Naive thymus-derived CD4-positive, alpha-beta T cell (primary cell): ENCODE data around the gene SCAMP2. TPM values are rescaled to one million over a fixed set of nuclear protein-coding genes. Genes with fewer than 3 reads are reported as not detected.
"Not testable (repeated sequence)": the region's sequence is repeated elsewhere in the genome, so short reads cannot be mapped to it uniquely, and the experiment has no call there.

ENCODE experiments used
- ATAC-seq: fragments of 150-1000 bp; cut with Tn5 transposase; 2 replicates; pipeline ENCODE4 v1.10.0; 2021; ENCODE audit warnings: mild to moderate bottlenecking, moderate library complexity
- CTCF ChIA-PET: fragments of 350-600 bp; sonication (Branson Sonifier 250); formaldehyde crosslinking; loops from one replicate; lab custom pipeline; 2021; ENCODE audit warnings: antibody characterized with exemption; lab: Charles Lee
- POLR2A ChIA-PET: fragments of 350-600 bp; sonication (Branson Sonifier 250); formaldehyde crosslinking; loops from one replicate; lab custom pipeline; 2021; ENCODE audit warnings: antibody characterized with exemption, inconsistent platforms; lab: Charles Lee
- DNase-seq, 9 donors: peaks; one replicate each; pipeline versions ENCODE4 v3.0.0 to v3.0.0-alpha.2; 2020 to 2022; ENCODE audit warnings: mixed read lengths in 1 of 9
- H3K27ac ChIP-seq: one replicate; pipeline ENCODE4 v1.7.0; 2013; ENCODE audit warnings: mild to moderate bottlenecking, low read depth, low read length, moderate library complexity
- H3K27me3 ChIP-seq, 2 donors: one replicate each; pipeline ENCODE4 v1.7.0; 2013; ENCODE audit warnings: low read length in 2 of 2, mild to moderate bottlenecking in 2 of 2, moderate library complexity in 2 of 2; ENCODE audit not compliant: control insufficient read depth in 2 of 2, insufficient read depth in 2 of 2
- H3K36me3 ChIP-seq, 3 experiments: 1 replicate in 2 of 3; 2 replicates in 1 of 3; pipeline ENCODE4 v1.7.0; 2013; ENCODE audit warnings: low read length in 3 of 3, mild to moderate bottlenecking in 3 of 3, moderate library complexity in 1 of 3; ENCODE audit not compliant: insufficient read depth in 3 of 3, control insufficient read depth in 2 of 3
- H3K4me1 ChIP-seq, 2 donors: one replicate each; pipeline ENCODE4 v1.7.0; 2013; ENCODE audit warnings: low read length in 2 of 2, mild to moderate bottlenecking in 2 of 2, moderate library complexity in 1 of 2; ENCODE audit not compliant: control insufficient read depth in 2 of 2, insufficient read depth in 2 of 2
- H3K4me3 ChIP-seq: 2 replicates; pipeline ENCODE4 v1.7.0; 2013; ENCODE audit warnings: mild to moderate bottlenecking, low read length
- H3K9me3 ChIP-seq, 3 experiments: 1 replicate in 2 of 3; 2 replicates in 1 of 3; pipeline ENCODE4 v1.7.0; 2013; ENCODE audit warnings: low read length in 3 of 3; ENCODE audit not compliant: control insufficient read depth in 2 of 3
- H3K27ac Mint-ChIP-seq, 9 donors: one replicate each; pipeline ENCODE4 v1.8.0; 2020 to 2022; ENCODE audit warnings: mixed read lengths in 9 of 9, mild to moderate bottlenecking in 8 of 9, moderate library complexity in 5 of 9, inconsistent platforms in 2 of 9
- H3K27me3 Mint-ChIP-seq, 5 donors: one replicate each; pipeline ENCODE4 v1.8.0; 2021 to 2022; ENCODE audit warnings: mixed read lengths in 5 of 5, mild to moderate bottlenecking in 1 of 5
- H3K36me3 Mint-ChIP-seq, 5 donors: one replicate each; pipeline ENCODE4 v1.8.0; 2020 to 2022; ENCODE audit warnings: mixed read lengths in 5 of 5, mild to moderate bottlenecking in 3 of 5, inconsistent platforms in 1 of 5
- H3K4me1 Mint-ChIP-seq, 7 donors: one replicate each; pipeline ENCODE4 v1.8.0; 2020 to 2022; ENCODE audit warnings: mixed read lengths in 7 of 7, mild to moderate bottlenecking in 3 of 7, inconsistent platforms in 1 of 7
- H3K4me3 Mint-ChIP-seq, 10 donors: one replicate each; pipeline ENCODE4 v1.8.0; 2020 to 2022; ENCODE audit warnings: mild to moderate bottlenecking in 10 of 10, mixed read lengths in 10 of 10, moderate library complexity in 6 of 10, inconsistent platforms in 2 of 10
- H3K9me3 Mint-ChIP-seq, 11 donors: one replicate each; pipeline ENCODE4 v1.8.0; 2020 to 2022; ENCODE audit warnings: mixed read lengths in 11 of 11, mild to moderate bottlenecking in 4 of 11, inconsistent platforms in 1 of 11, moderate library complexity in 1 of 11
- intact Hi-C, 2 donors: fragments of 100-400 bp; cut with micrococcal nuclease; formaldehyde crosslinking; loops; one replicate each; pipeline ENCODE4 v1.15.1; 2023
- polyA plus RNA-seq, 2 donors: library from polyadenylated mRNA; unstranded; fragments of 300-500 nt; fragmentation: Illumina TruSeq; gene quantifications; one replicate each; pipeline ENCODE4 v1.2.3, GENCODE V29; 2021
- total RNA-seq, 6 experiments: library from RNA in 5 of 6; stranded (reverse) in 5 of 6; gene quantifications; 1 replicate in 5 of 6; 2 replicates in 1 of 6; pipeline ENCODE4 v1.2.3 and lab custom pipeline; 2021 to 2026

Gene SCAMP2, protein sequence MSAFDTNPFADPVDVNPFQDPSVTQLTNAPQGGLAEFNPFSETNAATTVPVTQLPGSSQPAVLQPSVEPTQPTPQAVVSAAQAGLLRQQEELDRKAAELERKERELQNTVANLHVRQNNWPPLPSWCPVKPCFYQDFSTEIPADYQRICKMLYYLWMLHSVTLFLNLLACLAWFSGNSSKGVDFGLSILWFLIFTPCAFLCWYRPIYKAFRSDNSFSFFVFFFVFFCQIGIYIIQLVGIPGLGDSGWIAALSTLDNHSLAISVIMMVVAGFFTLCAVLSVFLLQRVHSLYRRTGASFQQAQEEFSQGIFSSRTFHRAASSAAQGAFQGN
- total RNA-seq, result 100 to 1,000 TPM in 3 of 5 experiments, 10 to 100 TPM in 2; 78.9 to 130 (median 116) TPM
- 100 to 1,000 TPM; 131 to 141 TPM for polyA plus RNA-seq
- 54.0 reads per million, percentile 73 among the genes with 10 or more reads in this experiment for total RNA-seq (lab: John Stamatoyannopoulos, UW)

DNA sequence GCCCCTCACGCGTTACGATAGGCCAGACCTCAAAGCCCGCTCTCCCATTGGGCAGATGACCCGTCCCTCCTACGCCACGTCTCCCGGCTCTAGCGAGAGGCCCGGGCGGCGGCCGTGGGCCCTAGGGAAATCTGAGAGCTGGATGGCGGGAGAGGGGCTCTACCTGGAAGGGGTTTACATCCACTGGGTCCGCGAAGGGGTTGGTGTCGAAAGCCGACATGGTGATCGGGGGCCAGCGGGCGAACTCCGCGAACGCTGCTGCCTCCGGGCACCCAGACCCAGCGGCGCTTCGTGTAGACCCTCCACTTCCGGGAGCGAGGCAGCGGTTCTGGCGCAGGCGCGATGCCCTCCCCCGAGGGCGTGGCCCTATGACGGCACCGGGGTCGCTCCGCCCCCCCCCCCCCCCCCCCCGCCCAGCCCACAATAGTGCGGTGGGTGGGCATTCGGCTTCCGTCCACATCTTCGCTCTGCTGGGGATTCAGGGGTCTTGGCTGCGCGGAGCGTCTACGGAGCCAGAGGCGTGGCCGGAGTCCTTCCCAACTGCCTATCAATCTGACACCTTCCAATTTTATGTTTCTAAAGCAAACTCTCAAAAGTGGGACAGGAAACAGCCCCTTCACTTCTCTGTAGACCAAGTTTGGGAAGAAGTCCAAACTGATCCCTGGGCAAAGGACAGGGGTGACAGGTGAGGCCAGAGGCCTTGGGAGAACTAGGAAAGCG is at the start of gene SCAMP2:
Gene SCAMP2 (minus strand): TSS at position 330 of the 720 bp plus-strand sequence. CDS start 110 bp downstream, at position 220.
- H3K9me3 ChIP-seq, result no peaks in the 10 kb centered on the region
- peak; percentile 83 to 94 (median 91) for DNase-seq
- peaks cover 38 to 39% of the 10 kb centered on the region in 2 donors for H3K4me1 ChIP-seq
- no peaks in the 10 kb centered on the region for H3K27me3 ChIP-seq
- peaks cover 0 to 7% (median 0%) of the 10 kb centered on the region in 3 experiments for H3K36me3 ChIP-seq
- H3K27ac ChIP-seq, result peak within 1 kb of the TSS; percentile 98
- ATAC-seq, result peak; percentile 95
- intact Hi-C loops, result loop anchor here (1.0 to 10.0 kb wide), 15 partner anchors 16 to 582 kb away; partner anchors contain the start of genes CLK3 (in 2 of the 2), COX5A (in 2 of the 2), FAM219B (in 2 of the 2) and SIN3A (in 2 of the 2)
- CTCF ChIA-PET, result interaction anchor here (0.7 to 1.3 kb wide), 3 partner anchors 16 to 28 kb away, joined by 3 to 7 read pairs (median 4); no protein-coding TSS in a partner anchor
- peaks cover 0 to under 1% (median 0%) of the 10 kb centered on the region in 11 donors for H3K9me3 Mint-ChIP-seq
- H3K27ac Mint-ChIP-seq, result peak within 1 kb of the TSS; percentile 88 to 99 (median 96)
- H3K4me3 ChIP-seq, result peak within 1 kb of the TSS; percentile 86
- POLR2A ChIA-PET, result interaction anchor here (0.6 to 2.9 kb wide), 13 partner anchors 10 to 69 kb away, joined by 3 to 20 read pairs (median 3); partner anchors contain the start of genes MPI and ULK3
- H3K36me3 Mint-ChIP-seq, result peaks cover 4 to 26% (median 7%) of the 10 kb centered on the region in 5 donors
- H3K27me3 Mint-ChIP-seq, result peaks cover 0 to 8% (median 0%) of the 10 kb centered on the region in 5 donors
- H3K4me1 Mint-ChIP-seq, result peaks cover 31 to 54% (median 45%) of the 10 kb centered on the region in 7 donors
- peak within 1 kb of the TSS; percentile 92 to 100 (median 98) for H3K4me3 Mint-ChIP-seq

DNA sequence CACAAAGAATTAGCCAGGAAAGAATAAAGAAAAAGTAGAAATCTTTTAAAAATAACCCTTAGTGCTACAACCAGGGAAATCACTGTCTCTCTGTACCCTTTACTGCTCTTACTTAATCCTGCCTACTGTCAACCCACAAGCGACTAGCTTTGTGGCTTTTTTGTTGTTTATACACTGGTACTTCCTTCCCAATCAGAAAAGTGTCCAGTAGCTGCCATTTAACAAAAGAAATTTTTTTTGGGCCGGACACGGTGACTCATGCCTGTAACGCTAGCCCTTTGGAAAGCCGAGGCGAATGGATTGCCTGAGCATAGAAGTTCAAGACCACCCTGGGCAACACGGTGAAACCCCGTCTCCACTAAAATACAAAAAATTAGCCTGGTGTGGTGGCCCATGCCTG is 47.3 kb upstream of the SCAMP2 start:
- no peak overlapping the region for H3K4me3 Mint-ChIP-seq

DNA sequence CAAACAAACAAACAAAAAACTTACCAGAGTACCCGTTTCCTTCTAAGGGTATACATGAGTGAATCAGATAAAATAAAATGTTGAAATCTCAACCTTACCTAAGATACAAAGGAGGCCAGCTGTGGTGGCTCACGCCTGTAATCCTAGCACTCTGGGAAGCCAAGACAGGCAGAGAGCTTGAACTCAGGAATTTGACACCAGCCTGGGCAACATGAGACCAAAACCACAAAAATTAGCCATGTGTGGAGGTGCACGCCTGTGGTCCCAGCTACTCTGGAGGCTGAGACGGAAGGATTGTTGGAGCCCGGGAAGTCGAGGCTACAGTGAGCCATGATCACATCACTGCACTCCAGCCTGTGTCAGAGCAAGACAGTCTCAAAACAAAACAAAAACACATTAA is 44.5 kb upstream of the SCAMP2 start:
- DNase-seq (no peak), ATAC-seq (no peak)
- no peak overlapping the region for H3K4me3 ChIP-seq
- H3K27ac ChIP-seq, result no peak overlapping the region
- H3K36me3 ChIP-seq, result peaks cover 0 to 64% (median 19%) of the 10 kb centered on the region in 3 experiments
- H3K4me1 ChIP-seq, result no peaks in the 10 kb centered on the region
- POLR2A ChIA-PET, result interaction anchor here (0.9 kb wide), 1 partner anchor 9 kb away, joined by 4 read pairs; no protein-coding TSS in a partner anchor
- Mint-ChIP-seq H3K36me3 (peaks cover 8 to 32% (median 20%) of the 10 kb centered on the region in 5 donors), H3K4me3 (no peak overlapping the region), H3K4me1 (peaks cover 0 to 3% (median 0%) of the 10 kb centered on the region in 7 donors), H3K27ac (no peak overlapping the region), H3K9me3 (no peaks in the 10 kb centered on the region), H3K27me3 (no peaks in the 10 kb centered on the region)
- intact Hi-C loops, result no loop called here
- no peaks in the 10 kb centered on the region for H3K9me3 ChIP-seq
- CTCF ChIA-PET, result interaction anchor here (0.6 to 0.7 kb wide), 2 partner anchors 35 to 133 kb away, joined by 3 to 5 read pairs; no protein-coding TSS in a partner anchor
- no peaks in the 10 kb centered on the region for H3K27me3 ChIP-seq

More for the DNA sequence above, 47.3 kb upstream of the SCAMP2 start:
- H3K36me3 ChIP-seq, result peaks cover 0 to 72% (median 19%) of the 10 kb centered on the region in 3 experiments
- ATAC-seq (no peak), DNase-seq (no peak)
- no peak overlapping the region for H3K27ac ChIP-seq
- H3K27me3 Mint-ChIP-seq, result no peaks in the 10 kb centered on the region
- peaks cover 8 to 35% (median 22%) of the 10 kb centered on the region in 5 donors for H3K36me3 Mint-ChIP-seq
- H3K27ac Mint-ChIP-seq, result no peak overlapping the region
- H3K9me3 Mint-ChIP-seq, result no peaks in the 10 kb centered on the region
- no peaks in the 10 kb centered on the region for H3K9me3 ChIP-seq
- H3K27me3 ChIP-seq, result no peaks in the 10 kb centered on the region
- POLR2A ChIA-PET, result interaction anchor here (1.0 kb wide), 1 partner anchor 149 kb away, joined by 3 read pairs; no protein-coding TSS in a partner anchor
- CTCF ChIA-PET, result interaction anchor here (0.6 kb wide), 1 partner anchor 13 kb away, joined by 3 read pairs; no protein-coding TSS in a partner anchor
- H3K4me3 ChIP-seq, result no peak overlapping the region
- H3K4me1 ChIP-seq, result no peaks in the 10 kb centered on the region
- intact Hi-C loops, result no loop called here
- peaks cover 0 to 7% (median 0%) of the 10 kb centered on the region in 7 donors for H3K4me1 Mint-ChIP-seq

DNA sequence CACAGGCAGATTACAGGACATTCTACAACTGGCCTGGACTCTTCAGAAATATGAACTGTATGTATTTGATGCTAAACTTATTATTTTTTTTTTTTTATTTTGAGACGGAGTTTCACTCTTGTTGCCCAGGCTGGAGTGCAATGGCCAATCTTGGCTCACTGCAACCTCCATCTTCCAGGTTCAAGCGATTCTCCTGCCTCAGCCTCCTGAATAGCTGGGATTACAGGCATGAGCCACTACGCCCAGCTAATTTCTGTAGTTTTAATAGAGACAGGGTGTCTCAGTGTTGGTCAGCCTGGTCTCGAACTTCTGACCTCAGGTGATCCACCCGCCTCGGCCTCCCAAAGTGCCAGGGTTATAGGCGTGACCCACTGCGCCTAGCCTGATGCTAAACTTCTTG is 40.6 kb upstream of the SCAMP2 start:
- peaks cover 0 to 31% (median 4%) of the 10 kb centered on the region in 3 experiments for H3K36me3 ChIP-seq
- H3K9me3 ChIP-seq, DNase-seq, H3K4me1 Mint-ChIP-seq, H3K27me3 Mint-ChIP-seq, H3K27ac ChIP-seq, H3K4me3 ChIP-seq, H3K27me3 ChIP-seq, H3K4me1 ChIP-seq, ATAC-seq, H3K9me3 Mint-ChIP-seq, intact Hi-C loops, H3K4me3 Mint-ChIP-seq: not testable (repeated sequence)
- ChIA-PET CTCF (interaction anchor here (0.6 to 2.6 kb wide), 2 partner anchors 10 to 12 kb away, joined by 3 to 10 read pairs; no protein-coding TSS in a partner anchor), POLR2A (interaction anchor here (1.0 kb wide), 1 partner anchor 9 kb away, joined by 3 read pairs; no protein-coding TSS in a partner anchor)
- H3K27ac Mint-ChIP-seq, result peak overlapping the region in 1 of 9 donors; percentile 34
- peaks cover 3 to 18% (median 8%) of the 10 kb centered on the region in 5 donors for H3K36me3 Mint-ChIP-seq

DNA sequence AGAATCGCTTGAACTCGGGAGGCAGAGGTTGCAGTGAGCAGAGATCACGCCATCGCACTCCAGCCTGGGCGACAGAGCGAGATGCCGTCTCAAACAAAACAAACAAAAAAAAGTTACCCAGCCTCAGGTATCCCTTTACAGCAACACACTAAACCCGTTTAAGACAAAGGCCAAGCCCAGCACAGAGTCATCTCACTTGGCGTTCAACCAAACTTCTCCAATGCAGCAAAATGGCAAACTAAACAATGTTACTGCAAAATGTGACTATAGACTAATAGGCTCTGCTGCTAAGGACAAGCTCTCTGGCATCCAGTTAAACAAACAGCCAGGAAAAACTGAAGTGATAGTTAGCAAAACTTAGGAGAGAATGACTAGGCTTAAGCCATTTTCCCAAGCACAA is 39.9 kb upstream of the SCAMP2 start:
- H3K4me1 ChIP-seq, result no peaks in the 10 kb centered on the region
- Mint-ChIP-seq H3K4me3 (no peak overlapping the region), H3K36me3 (peaks cover 0 to 12% (median 6%) of the 10 kb centered on the region in 5 donors), H3K9me3 (no peaks in the 10 kb centered on the region), H3K27ac (peak overlapping the region in 1 of 9 donors; percentile 31), H3K4me1 (peaks cover 0 to 6% (median 0%) of the 10 kb centered on the region in 7 donors), H3K27me3 (no peaks in the 10 kb centered on the region)
- peaks cover 0 to 23% (median 0%) of the 10 kb centered on the region in 3 experiments for H3K36me3 ChIP-seq
- no peaks in the 10 kb centered on the region for H3K9me3 ChIP-seq
- intact Hi-C loops, result no loop called here
- H3K4me3 ChIP-seq, result no peak overlapping the region
- no peak overlapping the region for H3K27ac ChIP-seq
- ChIA-PET POLR2A (interaction anchor here (0.6 to 1.0 kb wide), 3 partner anchors 8 to 67 kb away, joined by 3 to 4 read pairs (median 3); no protein-coding TSS in a partner anchor), CTCF (interaction anchor here (1.4 to 2.6 kb wide), 2 partner anchors 10 to 11 kb away, joined by 3 to 10 read pairs; no protein-coding TSS in a partner anchor)
- ATAC-seq (no peak), DNase-seq (no peak)
- no peaks in the 10 kb centered on the region for H3K27me3 ChIP-seq
